Amygdala (tissue), 56 donors: Measurements from ENCODE around the gene SNED1.

Experiments
- DNase-seq, 56 donors: peaks; one replicate each; lab custom pipeline; 2025; lab: John Stamatoyannopoulos, UW

The SNED1 gene

GRCh38 chr2:241112592-241112991 is 114.2 kb downstream of the SNED1 start:
- no peak for DNase-seq

GRCh38 chr2:241114836-241115235 is 116.4 kb downstream of the SNED1 start:
- no peak for DNase-seq

- DNase-seq: no peak
Measured at GRCh38 chr2:241115361-241115760, 116.9 kb downstream of the SNED1 start.

- DNase-seq: no peak
Measured at GRCh38 chr2:241116606-241117560, 118.5 kb downstream of the SNED1 start.

- no peak for DNase-seq
Measured at GRCh38 chr2:241118737-241119505, 120.5 kb downstream of the SNED1 start.

- DNase-seq: no peak
Measured at GRCh38 chr2:241120440-241120839, 122.0 kb downstream of the SNED1 start.

GRCh38 chr2:241121008-241121407 is 122.6 kb downstream of the SNED1 start:
- DNase-seq: no peak

- DNase-seq: no peak
Measured at GRCh38 chr2:241122376-241123002, 124.1 kb downstream of the SNED1 start.

GRCh38 chr2:241123816-241124536 is 125.6 kb downstream of the SNED1 start:
- DNase-seq: peak in 32 of 56 donors; percentile 2 to 71 (median 34)

GRCh38 chr2:241125626-241126025 is 127.2 kb downstream of the SNED1 start:
- DNase-seq: no peak

GRCh38 chr2:241126201-241126611 is 127.8 kb downstream of the SNED1 start:
- no peak for DNase-seq

- DNase-seq: no peak
Measured at GRCh38 chr2:241126771-241127202, 128.4 kb downstream of the SNED1 start.

- no peak for DNase-seq
Measured at GRCh38 chr2:241128266-241128665, 129.8 kb downstream of the SNED1 start.

- no peak for DNase-seq
Measured at GRCh38 chr2:241129086-241129871, 130.9 kb downstream of the SNED1 start.

- DNase-seq: no peak
Measured at GRCh38 chr2:241130316-241130715, 131.9 kb downstream of the SNED1 start.

GRCh38 chr2:241131531-241131930 is 133.1 kb downstream of the SNED1 start:
- DNase-seq: no peak

- DNase-seq: no peak
Measured at GRCh38 chr2:241132538-241133435, 134.4 kb downstream of the SNED1 start.

GRCh38 chr2:241133436-241133820 is 135.0 kb downstream of the SNED1 start:
- DNase-seq: no peak
